Glutamatergic neuron (in vitro differentiated cells): ENCODE measurements around the gene ZNF672. TPM values are rescaled to one million over a fixed set of nuclear protein-coding genes. Genes with fewer than 3 reads are reported as not detected.

Experiments
- DNase-seq: peaks from one replicate; pipeline ENCODE4 v3.0.0; 2022
- H3K27ac Mint-ChIP-seq: one replicate; pipeline ENCODE4 v1.8.0; 2020; ENCODE audit warnings: mild to moderate bottlenecking, mixed read lengths, inconsistent platforms; ENCODE audit not compliant: unreplicated experiment
- H3K27me3 Mint-ChIP-seq: one replicate; pipeline ENCODE4 v1.8.0; 2020; ENCODE audit warnings: mild to moderate bottlenecking, moderate library complexity, mixed read lengths, inconsistent platforms; ENCODE audit not compliant: unreplicated experiment
- H3K36me3 Mint-ChIP-seq: one replicate; pipeline ENCODE4 v1.8.0; 2020; ENCODE audit warnings: mild to moderate bottlenecking, mixed read lengths, inconsistent platforms; ENCODE audit not compliant: unreplicated experiment
- H3K4me1 Mint-ChIP-seq: one replicate; pipeline ENCODE4 v1.8.0; 2020; ENCODE audit warnings: mild to moderate bottlenecking, low read depth, mixed read lengths, inconsistent platforms; ENCODE audit not compliant: unreplicated experiment
- H3K4me3 Mint-ChIP-seq: one replicate; pipeline ENCODE4 v1.8.0; 2020; ENCODE audit warnings: mild to moderate bottlenecking, mixed read lengths, inconsistent platforms; ENCODE audit not compliant: unreplicated experiment
- H3K9me3 Mint-ChIP-seq: one replicate; pipeline ENCODE4 v1.8.0; 2020; ENCODE audit warnings: mild to moderate bottlenecking, moderate library complexity, mixed read lengths, inconsistent platforms; ENCODE audit not compliant: unreplicated experiment
- total RNA-seq: library from RNA; stranded (reverse); fragmentation: NEBNext Ultra II Directional; extraction: Animal tissue kit (Norgen Biotek cat#: 25700); gene quantifications from one replicate; pipeline ENCODE4 v1.2.1, GENCODE V29; 2021; ENCODE audit not compliant: unreplicated experiment
- TF ChIP-seq, protein P1 (sequence below): fragments of 200-600 bp; sonication (generic); IDR thresholded peaks from one replicate; pipeline ENCODE4 v1.5.0; 2021; ENCODE audit not compliant: partially characterized antibody, unreplicated experiment

ZNF672 gene
- total RNA-seq, 1 donor from 2014 or later: 30.5 TPM

GRCh38 chr1:248858096-248858890, 20.3 kb downstream of the ZNF672 start:
- peak overlapping the region; percentile 93 for H3K27ac Mint-ChIP-seq
- TF ChIP-seq, protein P1, sequence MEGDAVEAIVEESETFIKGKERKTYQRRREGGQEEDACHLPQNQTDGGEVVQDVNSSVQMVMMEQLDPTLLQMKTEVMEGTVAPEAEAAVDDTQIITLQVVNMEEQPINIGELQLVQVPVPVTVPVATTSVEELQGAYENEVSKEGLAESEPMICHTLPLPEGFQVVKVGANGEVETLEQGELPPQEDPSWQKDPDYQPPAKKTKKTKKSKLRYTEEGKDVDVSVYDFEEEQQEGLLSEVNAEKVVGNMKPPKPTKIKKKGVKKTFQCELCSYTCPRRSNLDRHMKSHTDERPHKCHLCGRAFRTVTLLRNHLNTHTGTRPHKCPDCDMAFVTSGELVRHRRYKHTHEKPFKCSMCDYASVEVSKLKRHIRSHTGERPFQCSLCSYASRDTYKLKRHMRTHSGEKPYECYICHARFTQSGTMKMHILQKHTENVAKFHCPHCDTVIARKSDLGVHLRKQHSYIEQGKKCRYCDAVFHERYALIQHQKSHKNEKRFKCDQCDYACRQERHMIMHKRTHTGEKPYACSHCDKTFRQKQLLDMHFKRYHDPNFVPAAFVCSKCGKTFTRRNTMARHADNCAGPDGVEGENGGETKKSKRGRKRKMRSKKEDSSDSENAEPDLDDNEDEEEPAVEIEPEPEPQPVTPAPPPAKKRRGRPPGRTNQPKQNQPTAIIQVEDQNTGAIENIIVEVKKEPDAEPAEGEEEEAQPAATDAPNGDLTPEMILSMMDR: peak; percentile 61
- DNase-seq: peak; percentile 79
- peaks cover 11% of the 10 kb centered on the region for H3K4me1 Mint-ChIP-seq
- H3K4me3 Mint-ChIP-seq: peak overlapping the region; percentile 91
- peaks cover 20% of the 10 kb centered on the region for H3K27me3 Mint-ChIP-seq
- H3K9me3 Mint-ChIP-seq: peaks cover 19% of the 10 kb centered on the region
- peaks cover 7% of the 10 kb centered on the region for H3K36me3 Mint-ChIP-seq

DNA sequence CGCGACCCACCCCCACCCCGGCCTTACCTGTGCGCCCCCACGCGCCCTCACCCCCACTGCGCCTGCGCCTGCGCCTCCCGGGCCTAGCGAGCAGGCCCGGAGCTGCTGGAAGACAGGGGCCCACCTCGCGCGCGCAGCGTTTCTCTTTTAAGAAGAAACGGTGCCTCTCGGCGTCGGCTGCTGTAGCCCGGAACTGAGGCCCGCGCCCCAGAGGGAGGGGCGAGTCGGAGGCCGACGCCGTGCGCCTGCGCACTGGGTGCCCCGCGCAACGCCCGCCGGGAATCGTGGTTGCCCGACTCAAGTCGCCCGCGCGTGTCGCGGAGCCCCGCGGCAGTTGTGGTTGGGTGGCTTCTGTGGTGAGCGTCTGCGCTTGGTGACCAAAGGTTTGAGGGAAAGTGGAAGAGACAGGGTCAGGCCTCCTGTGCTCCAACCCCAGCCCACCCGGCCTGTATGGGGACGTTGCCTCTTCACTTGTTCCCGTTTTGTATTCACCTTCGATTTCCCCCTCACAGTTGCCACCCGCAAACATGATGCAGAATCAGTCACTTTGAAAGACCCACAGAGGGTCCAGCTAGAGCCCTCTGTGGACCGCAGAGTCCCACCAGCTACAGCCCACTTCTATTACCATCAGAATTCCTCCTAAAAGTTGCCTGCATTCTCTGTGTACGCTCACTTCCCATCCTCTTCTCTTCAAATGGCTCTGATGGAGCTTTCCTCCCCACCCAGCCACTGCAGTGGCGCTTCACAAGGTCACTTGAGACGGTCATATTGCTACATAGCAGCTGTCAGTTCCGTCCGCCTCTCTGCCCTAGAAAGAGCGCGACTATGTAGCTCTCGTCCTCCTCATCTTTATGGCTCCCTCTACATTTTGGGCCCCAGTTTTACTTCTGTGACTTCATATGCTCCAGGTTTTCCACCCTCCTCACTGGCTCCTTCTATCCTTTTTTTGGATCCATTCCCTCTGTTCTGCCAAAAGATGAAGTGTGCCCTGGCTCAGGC, 21.2 kb downstream of the ZNF672 start, which contains the start of gene ZNF692:
Gene ZNF692, minus strand, starts transcription at position 195 of the 999 bp plus-strand sequence. CDS start 776 bp downstream, outside the sequence.
- TF ChIP-seq, protein P1: no peak
- Mint-ChIP-seq H3K36me3 (peaks cover 7% of the 10 kb centered on the region), H3K9me3 (peaks cover 21% of the 10 kb centered on the region), H3K4me3 (peak within 1 kb of the TSS; percentile 91), H3K4me1 (peaks cover 16% of the 10 kb centered on the region), H3K27me3 (peaks cover 21% of the 10 kb centered on the region), H3K27ac (peak within 1 kb of the TSS; percentile 93)
- DNase-seq: peak; percentile 96

GRCh38 chr1:248860007-248860406, 22.0 kb downstream of the ZNF672 start:
- peak overlapping the region; percentile 91 for H3K4me3 Mint-ChIP-seq
- no peaks in the 10 kb centered on the region for H3K36me3 Mint-ChIP-seq
- H3K4me1 Mint-ChIP-seq: peaks cover 16% of the 10 kb centered on the region
- peaks cover 24% of the 10 kb centered on the region for H3K9me3 Mint-ChIP-seq
- no peak for DNase-seq
- peak overlapping the region; percentile 91 for H3K27ac Mint-ChIP-seq
- TF ChIP-seq, protein P1: no peak
- H3K27me3 Mint-ChIP-seq: peaks cover 24% of the 10 kb centered on the region

- TF ChIP-seq, protein P1: no peak
- H3K4me3 Mint-ChIP-seq: no peak overlapping the region
- H3K4me1 Mint-ChIP-seq: peaks cover 16% of the 10 kb centered on the region
- DNase-seq: no peak
- no peak overlapping the region for H3K27ac Mint-ChIP-seq
- H3K36me3 Mint-ChIP-seq: no peaks in the 10 kb centered on the region
- peaks cover 25% of the 10 kb centered on the region for H3K27me3 Mint-ChIP-seq
- peaks cover 20% of the 10 kb centered on the region for H3K9me3 Mint-ChIP-seq
These were observed 23.6 kb downstream of the ZNF672 start for GRCh38 chr1:248861616-248862015.
